HG03378 (cell line): ENCODE data around the gene BMPR1B.
"Not testable (repeated sequence)": the region's sequence is repeated elsewhere in the genome, so short reads cannot be mapped to it uniquely, and the experiment has no call there.

Source experiments
- ATAC-seq: cut with Tn5 transposase; IDR thresholded peaks from one replicate; pipeline ENCODE4 v1.9.1; 2021; ENCODE audit warnings: mild to moderate bottlenecking, moderate library complexity; ENCODE audit not compliant: unreplicated experiment

Gene BMPR1B

DNA sequence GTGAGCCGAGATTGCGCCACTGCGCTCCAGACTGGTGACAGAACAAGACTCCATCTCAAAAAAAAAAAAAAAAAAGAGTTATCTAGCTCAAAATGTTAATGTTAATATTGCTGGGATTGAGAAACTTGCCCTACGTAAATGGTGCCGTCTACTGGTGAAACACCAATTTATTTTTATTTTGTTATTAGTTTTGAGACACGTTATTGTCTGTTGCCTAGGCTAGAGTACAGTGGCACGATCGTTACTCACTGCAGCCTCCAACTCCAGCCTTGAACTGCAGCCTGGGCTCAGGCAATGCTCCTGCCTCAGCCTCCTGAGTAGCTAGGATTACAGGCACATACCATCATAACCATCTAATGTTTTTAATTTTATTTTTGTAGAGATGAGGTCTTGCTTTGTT, 262.8 kb downstream of the BMPR1B start:
- ATAC-seq = no peak

DNA sequence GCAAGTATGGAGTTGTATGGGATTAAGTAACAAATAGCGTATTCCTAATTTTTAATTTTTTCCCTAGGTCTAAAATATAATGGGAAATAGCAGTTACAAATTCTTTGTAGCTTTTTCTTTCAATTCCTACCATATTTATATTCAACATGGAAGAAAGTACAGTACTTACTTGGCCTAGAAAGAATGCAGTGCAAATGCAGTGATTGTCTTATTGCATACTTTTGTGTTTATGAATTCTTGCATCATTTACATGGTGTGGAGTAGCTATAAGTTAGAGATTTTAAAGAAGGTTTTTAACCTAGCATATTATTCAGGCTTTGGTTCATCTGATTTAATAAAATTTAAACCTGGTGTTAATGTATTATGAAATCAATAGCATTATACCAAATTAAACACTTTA, 263.3 kb downstream of the BMPR1B start:
- ATAC-seq = no peak

DNA sequence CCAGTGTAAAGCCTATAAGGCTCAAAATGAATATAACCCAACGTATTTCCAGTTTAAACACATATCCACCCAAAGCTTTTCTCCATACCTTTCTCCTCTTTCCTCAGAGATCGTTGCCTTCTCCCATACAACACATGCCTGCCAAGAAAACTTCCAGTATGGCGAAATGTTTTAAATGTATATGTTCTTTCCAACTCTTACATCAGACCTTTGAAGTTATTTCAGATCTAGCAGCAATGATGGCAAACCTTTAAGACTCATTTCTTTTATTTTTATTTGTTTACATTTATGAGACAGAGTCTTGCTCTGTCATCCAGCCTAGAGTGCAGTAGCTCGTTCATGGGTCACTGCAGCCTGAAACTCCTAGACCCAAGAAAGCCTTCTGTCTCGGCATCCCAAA, 265.4 kb downstream of the BMPR1B start:
- no peak for ATAC-seq

DNA sequence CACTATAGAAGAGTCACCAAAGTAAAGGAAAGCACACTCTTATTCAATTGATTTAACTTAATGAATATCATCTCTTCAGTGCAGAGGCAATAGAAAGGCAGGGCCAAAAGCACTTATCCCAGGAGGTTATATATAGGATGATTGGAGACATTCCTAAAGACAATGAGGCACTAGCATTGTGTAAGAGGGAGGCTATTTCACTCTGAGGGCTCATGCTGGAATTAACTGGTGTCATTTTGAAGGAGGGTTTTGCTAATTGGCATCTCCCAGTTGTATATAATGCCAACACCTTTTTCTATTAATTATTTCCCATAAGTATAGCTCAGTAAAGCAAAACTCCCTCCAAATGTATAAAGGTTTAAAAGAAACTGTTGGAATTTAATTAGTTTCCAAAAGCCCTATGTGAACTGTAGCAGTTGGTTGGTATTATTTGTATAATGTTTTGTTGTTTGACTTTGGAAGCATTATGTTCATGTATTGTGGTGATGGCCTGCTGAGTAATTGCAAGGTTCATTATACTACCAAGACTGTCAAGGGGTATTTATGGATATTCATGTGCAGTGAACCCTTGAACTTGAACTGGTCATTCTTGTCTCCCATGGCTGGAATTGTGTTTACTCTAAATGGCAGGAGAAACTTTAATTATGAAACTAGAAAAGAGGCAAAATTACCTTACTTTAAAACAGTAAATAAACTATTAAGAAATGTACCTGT, 270.3 kb downstream of the BMPR1B start:
- no peak for ATAC-seq

DNA sequence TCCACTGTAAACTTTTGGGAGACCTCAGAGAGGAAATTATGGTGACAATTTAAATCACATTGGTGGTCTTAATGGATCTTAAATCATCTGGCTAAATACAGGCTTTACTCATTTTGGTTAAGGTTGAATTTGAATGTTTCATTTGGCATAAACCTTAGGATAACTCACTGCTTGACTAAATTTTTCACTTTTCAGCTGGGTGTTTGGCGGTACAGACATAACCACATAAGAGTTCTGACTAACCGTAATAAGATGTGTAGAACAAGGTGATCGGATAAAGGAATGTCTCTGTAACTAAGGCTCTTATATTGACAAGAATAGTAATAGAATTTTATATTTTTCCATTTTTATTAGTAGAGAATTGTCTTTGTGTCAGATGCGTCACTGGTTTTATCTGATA, 281.0 kb downstream of the BMPR1B start:
- no peak for ATAC-seq

DNA sequence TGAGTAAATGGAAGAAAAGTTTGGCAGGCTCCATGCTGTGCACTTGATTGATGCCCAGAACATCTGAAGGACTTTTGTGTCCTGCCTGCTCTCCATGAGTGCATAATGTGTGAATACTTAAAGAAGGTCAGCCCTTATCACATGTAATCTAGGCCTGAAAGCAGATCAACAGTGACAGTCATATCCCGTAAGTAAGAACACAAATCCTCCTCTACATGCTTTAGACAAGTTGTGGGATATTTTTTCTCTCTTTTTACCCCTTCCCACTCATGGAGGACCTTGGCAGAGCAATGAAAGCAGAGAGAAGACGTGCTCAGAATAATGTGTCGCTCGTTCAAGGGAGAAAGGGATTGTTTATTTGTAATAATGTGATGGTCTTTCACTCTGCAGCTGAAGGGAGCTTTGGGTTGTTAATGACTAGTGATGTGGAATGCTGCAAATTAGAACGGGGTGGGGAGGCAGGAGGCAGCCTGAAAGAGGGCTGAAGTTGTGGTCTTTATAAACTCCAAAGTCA, 286.6 kb downstream of the BMPR1B start:
- no peak for ATAC-seq

DNA sequence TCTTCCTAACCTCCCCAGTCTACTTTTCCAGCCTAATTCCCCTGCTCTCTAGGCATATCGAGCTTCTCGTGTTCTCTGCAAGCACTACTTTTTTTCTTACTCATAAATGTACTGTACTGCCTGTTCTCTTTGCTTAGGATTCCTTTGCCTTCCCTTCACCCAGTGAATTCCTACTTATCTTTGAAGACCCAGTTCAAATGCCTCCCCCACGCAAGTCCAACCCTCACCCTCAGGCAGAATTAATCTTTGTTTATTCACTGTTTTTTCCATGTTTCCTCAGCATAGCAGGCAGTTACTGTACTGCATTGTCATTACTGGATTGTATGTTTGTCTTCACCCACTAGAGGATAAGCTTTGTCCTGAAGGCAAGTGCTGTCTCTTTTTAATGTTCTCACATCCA, 287.7 kb downstream of the BMPR1B start:
- ATAC-seq = no peak

DNA sequence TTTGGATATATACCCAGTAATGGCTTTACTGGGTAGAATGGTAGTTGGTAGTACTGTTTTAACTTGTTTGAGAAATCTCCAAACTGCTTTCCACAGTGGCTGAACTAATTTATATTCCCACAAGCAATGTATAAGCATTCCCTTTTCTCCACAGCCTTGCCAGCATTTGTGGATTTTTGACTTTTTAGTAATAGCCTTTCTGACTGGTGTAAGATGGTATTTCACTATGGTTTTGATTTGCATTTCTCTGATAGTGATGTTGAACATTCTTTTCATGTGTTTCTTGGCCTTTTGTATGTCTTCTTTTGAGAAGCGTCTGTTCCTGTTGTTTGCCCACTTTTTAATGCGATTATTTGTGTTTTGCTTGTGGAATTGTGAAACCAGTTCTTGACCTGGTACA, 290.5 kb downstream of the BMPR1B start:
- ATAC-seq = no peak

DNA sequence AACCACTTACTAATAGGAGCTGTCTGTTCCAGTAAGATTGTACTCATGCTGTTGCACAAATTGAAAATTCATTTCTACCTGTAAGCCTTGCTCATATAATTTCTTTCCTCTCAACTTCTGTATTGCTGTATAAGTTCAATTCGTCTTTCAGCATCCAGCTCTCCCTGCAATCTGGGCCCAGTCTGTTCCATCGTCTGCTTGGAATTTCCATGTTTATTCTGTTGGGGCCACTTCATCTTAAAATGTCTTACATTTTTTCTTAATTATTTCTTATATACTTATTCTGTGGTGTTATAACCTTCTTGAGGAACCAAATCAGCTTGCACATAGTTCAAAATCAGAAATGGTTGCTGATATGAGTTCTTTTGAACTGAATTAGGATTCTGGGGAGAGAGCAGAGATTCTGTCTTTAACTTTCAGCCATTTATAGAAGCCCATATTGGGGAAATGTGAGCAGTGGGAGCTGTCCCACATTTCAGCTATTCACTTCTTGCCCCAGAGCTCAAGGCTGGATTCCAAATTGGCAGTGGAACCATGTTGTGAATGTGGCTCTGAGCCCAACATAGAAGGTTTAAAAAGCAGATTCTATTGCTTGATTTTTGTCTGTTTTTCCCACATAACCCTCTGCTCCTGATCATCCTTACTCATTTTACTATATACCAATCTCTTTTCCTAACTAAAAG, 291.9 kb downstream of the BMPR1B start:
- ATAC-seq = no peak

DNA sequence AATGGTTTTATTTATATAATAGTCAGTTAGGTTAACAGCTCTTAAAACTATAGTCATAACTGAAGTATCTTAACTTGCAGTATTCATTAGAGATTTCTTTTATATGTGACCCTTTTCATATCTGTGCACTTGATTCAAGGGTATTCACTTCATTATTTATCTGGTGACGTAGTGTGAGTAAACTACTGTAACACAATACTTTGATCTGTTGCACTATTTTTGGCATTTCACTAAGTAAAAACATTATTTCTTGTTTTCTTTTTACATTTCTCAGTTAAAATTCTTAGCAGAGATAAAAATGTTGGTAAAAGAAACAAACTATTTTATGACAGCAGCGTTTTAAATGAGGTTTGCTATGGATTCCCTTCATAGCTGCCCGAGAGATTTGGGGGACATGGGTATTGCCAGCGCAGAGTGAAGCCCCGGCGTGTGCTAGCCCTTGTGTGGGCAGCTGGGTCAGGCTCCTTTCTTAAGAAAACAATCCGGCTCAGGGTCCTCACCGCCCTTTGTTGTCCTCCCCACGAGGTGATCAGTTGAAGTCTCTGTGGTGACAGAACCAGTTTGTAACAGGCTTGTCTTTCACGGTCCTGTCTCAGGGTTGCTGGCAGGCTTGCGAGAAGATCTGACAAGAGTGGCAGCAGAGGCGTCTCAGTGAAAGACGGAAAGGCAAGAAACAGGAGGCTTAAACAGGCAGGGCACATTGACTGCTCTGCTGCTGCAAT, 293.4 kb downstream of the BMPR1B start:
- ATAC-seq = no peak

DNA sequence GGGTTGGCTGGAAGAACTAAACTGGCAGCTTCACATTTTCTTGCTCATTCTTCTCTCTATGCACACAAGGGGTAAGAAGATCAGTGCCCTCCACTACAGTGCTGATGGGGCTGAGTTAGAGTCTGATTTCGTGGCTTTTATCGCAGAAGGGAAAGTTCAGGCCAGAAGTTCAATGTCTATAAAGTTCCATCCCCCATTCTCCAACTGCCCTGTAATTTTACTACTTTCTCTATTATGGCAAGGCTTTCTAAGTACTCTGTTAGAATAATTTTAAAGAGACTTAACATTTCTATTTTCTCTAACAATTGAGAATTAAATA, 293.9 kb downstream of the BMPR1B start:
- ATAC-seq = no peak

DNA sequence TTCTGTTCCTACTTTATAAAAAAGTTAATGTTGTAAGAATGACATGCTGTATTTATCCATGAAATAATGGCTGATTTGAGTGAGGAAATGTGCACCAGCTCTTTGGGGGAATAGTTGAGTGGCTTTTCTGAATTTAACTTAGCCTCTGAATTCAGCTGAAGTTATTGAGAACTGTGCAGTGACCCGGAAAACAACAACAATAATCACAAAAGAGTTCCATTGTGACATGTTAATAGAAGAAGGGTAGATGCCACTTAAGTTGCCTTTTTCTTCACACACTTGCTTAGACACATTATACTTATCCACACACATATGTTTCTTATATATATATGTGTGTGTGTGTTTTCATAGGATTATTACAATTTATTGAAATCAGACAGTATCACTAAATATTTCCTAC, 301.2 kb downstream of the BMPR1B start:
- ATAC-seq = no peak

DNA sequence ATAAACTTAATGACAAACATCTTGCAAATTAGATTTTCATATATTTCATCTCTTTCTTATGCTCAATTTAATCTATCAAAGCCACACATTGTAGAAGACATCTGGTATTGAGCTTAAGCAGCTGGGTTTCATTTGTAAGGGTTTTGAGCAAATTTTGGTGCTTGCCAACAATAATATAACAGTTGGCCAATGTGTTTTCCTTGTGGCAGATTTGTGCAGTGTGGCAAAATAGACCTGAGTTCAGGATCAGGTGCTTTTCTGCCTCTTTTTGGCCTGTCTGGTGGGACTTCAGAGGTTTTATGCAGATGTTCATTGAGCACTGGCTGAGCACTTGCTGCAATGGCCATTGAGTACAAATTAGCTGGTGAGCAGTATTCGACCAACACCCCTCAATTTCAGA, 301.9 kb downstream of the BMPR1B start:
- ATAC-seq = no peak

DNA sequence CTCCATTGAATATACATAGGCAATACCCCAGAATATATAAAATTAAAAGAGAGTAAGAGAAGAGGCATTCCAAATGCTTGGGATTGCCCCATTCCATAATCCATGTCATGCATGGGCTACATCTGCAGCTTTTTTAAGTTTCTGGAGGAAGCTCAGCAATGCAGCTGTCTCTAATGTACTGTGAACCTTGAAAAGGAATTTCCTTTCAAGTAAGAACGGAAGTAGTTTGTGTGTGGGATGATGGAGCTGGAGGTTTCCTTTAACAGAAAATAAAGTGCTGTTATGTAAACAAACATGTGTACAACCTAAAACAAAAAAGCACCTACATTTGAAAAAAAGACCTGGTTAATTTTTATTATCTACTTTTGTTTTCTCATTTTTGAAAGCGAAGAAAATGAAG, 303.5 kb downstream of the BMPR1B start:
- ATAC-seq = no peak

DNA sequence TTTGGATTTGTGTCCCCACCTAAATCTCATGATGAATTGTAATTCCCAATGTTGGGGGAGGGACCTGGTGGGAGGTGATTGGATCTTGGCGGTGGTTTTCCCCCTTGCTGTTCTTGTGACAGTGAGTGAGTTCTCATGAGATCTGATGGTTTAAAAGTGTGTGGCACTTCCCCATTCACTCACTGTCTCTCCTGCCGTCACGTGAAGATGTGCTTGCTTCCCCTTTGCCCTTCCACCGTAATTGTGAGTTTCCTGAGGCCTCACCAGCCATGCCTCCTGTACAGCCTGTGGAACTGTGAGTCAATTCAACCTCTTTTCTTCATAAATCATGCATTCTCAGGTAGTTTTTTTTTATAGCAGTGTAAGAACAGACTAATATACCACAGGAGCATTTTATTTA, 304.0 kb downstream of the BMPR1B start:
- ATAC-seq = not testable (repeated sequence)

DNA sequence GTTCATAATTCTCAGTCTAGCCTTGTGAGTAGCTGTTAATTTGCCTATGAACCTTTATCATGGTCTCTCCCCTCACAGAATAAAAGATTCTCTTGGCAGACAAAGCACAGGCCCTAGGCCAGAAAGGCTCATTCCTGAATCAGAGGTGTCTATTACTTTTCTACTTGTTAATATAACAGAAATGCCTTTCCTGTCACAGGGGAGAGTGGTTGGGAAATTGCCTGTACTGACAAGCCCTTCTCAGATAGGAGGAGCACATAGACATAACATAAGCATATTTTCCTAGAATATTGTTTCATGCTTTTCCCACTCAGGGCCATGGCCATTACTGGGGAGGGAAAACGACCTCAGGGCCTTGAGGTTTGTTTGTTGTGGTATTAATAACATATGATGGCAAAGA, 308.3 kb downstream of the BMPR1B start:
- ATAC-seq = no peak

DNA sequence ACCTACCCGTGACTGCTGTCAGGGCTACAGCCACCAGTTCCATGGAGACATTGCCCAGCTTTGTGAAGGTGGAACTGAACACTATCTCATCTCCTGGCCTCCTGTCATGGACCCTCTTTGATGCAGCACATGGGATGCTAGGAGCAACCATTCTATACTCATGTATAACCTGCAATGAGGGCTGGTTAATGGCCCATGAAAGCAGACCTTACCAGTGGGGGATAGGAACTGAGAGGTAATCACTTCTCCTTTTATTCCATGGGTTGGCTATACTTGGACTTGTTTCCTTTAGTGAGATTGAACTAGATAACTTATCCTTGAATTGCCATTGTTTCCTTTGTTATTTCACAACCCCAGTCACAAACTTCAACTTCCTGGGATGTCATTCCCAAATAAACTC, 310.6 kb downstream of the BMPR1B start:
- no peak for ATAC-seq

DNA sequence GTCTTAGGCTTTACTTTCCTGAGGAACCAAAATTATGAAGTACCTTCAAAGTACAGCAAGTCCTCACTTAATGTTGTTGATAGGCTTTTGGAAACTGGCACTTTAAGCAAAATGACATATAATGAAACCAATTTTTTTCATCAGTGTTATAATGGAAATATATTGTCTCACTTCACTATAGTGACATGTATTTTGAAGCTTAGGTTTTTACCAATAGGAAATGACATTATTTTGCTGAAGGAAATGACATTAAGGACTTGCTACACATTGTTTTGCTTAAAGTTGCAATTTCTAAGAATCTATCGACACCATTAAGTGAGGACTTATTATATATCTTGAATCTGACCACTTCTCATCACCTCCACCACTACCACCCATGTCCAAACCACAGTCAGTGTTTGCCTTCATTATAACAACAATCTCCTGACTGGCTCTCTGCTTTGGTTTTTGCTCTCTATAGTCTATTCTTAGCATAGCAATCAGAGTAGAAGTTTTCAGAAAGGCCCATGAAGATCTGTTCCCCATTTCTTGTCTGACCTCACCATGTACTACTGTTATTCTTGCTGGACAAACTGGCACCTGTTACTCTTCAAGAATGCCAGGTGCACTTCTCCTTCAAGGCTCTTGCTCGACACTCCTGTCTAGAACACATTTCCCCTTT, 311.2 kb downstream of the BMPR1B start:
- no peak for ATAC-seq

DNA sequence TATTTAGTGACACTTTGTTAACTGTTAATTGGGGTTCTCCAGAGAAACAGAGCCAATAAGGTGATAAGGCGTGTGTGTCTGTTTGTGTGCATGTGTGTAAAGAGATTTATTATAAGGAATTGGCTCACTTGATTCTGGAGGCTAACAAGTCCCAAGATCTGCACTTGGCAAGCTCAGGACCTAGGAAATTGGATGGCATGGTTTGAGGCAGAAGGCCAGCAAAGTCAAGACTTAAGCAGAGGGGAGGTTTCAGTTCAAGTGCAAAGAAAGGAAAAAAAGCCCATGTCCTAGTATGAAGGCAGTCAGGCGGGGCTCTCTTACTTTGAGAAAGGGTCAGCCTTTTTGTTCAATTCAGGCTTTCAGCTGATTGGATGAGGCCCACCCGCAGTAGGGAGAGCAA, 314.1 kb downstream of the BMPR1B start:
- ATAC-seq = no peak

DNA sequence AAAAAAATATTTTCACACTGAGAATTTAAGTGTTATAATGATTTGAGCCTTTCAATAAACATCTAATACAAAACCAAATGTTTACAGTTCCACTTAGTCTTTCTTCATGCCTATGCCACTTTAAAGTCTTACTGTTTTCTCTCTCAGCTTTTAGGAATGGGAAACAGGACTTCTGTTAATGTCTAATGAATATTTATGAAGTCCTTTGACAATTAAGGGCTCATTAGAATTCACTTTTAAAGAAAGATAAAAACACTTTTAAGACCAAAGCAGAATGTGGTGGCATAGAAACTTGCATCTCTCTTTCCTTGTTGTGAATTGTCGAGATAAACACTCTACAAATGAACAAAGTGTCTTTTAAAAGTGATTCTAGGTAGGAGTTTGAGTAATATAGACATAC, 315.9 kb downstream of the BMPR1B start:
- no peak for ATAC-seq

DNA sequence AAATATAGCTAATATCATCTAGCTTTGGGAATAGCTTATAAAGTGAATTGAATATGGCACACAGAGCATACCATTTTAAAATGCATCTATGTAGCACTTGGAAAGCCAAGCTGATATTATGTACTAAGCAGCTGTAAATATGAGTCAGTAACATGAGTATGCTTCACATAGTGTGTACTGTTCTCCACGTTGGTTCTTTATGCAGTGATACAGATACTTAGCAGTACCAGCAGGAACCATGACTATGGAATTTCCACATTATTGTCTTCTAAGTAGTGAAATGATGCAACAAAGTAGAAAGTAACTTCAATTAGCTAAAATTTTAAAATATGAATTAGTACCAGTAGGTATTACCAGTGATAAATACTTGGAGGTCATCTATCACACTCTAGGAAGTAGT, 320.1 kb downstream of the BMPR1B start:
- ATAC-seq = no peak

DNA sequence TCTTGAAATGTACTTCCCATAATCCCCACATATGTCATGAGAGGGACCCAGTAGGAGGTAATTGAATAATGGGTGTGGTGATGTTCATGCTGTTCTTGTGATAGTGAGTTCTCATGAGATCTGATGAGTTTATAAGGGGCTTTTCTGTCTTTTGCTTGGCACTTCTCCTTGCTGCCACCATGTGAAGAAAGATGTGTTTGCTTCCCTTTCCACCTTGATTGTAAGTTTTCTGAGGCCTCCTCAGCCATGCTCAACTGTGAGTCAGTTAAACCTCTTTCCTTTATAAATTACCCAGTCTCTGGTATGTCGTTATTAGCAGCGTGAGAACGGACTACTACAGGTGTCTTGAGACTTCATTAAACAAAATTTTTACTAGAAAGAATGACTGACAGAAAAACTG, 323.2 kb downstream of the BMPR1B start:
- no peak for ATAC-seq
